GM19468 (cell line): ENCODE data around the gene PPIL1.
"Not testable (repeated sequence)": the region's sequence is repeated elsewhere in the genome, so short reads cannot be mapped to it uniquely, and the experiment has no call there.

ENCODE experiments used
- ATAC-seq: cut with Tn5 transposase; IDR thresholded peaks from one replicate; pipeline ENCODE4 v1.9.1; 2021; ENCODE audit warnings: mild to moderate bottlenecking, moderate library complexity, moderate number of reproducible peaks; ENCODE audit not compliant: unreplicated experiment; ENCODE audit errors: extremely low read depth

The PPIL1 gene

DNA sequence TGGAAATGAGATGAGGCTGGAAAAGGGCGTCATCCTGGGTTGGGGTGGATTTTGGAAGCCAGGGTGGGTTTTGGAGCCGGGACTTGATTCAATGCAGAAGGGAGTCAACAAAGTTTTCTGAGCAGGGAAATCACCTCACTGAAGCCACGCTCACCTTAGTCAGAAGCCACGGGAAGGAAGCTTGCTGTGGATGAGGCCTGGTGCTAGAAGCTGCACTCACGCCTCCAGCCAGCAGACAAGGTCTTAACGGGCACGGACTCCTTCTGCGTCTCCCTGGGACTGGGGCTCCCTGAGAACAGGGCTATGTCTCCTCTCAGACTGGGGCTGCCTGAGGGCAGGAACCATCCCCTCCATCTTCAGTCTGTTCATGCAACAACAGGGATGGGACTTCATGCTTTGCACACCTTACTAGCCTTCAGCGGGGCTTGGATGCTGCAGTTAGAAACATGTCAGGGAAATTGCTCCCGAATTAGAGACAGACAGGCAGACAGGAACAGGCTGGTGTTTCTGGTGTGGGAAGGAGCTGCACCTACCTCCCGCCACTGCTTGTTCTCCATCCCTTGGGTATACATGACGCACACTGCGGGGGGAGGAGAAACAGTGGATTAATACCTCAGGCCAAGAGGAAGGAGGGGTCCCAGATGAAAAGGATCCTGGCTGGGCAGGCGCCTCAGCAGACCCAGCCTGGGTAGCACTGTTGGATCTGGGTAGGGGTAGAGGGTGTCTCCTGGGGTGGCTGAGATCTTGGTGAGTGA lies 52.8 kb downstream of the PPIL1 start:
- no peak for ATAC-seq

DNA sequence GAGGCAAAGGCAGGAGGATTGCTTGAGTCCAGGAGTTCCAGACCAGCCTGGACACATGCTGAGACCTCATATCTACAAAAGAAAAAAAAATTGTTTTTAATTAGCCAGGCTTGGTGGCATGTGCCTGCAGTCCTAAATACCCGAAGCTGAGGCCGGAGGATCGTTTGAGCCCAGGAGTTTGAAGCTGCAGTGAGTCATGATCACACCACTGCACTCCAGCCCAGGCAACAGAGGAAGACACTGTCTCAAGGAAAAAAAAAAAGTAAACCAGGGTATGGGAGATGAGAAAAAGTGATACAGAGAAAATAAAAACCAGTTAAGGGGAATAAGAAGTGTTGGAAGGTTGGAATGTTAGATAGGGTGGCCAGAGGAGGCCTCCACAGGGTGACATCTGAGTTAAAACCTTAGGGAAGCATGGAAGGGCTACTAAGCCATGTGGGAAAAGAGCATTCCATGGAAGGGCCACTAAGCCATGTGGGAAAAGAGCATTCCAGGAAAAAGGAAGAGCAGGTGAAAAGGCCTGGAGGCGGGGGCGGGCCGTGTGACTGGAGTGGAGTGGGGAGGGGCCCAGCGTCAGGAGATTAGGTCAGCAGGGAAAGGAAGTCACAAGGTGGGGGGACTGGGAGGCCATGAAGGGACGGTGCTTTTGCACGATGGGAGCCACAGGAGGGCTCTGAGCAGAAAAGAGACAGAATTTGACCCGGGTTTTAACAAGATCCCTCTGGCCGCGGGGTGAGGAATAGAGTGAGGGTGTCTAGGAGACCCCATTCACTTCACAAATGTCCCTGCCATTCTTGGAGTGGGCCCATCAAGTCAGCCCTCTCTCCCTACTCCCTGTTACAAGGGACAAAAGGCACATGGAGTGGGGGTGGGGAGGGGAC lies 53.7 kb downstream of the PPIL1 start:
- no peak for ATAC-seq

DNA sequence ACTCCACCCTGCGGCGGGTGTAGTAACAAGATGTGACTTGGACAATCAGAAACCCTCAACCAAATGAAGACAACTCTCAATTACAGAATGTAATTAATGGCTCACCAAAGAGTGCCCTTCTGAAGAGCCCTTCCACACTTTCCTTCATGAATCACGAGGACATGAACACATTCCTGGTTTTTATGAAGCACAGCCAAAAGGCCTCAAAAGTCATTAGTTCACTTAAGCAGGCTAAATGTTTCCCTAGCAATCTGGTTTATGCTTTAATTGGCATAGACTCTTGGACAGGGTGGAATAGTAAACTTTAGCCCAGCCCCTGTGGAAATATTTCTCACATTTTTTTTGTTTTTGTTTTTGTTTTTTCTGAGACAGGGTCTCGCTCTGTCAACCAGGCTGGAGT lies 55.8 kb downstream of the PPIL1 start:
- no peak for ATAC-seq

DNA sequence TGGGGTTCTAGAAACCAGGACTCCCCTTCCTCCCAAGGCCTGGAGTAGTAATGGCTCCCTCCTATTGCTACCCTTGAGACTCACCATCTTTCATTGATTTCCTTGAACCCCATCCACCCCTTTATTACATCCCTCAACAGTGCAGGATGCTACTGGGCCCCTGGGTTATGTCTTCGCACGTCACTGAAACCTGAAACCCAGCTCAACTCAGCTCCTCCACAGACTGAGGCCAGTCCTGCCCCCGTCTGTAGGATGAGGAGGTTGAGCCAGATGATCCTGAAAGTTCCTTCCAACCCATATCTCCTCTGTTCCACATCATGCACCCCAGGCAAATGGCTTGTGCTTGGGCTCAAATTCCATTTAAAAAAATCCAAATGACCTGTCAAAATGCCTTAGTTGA lies 56.8 kb downstream of the PPIL1 start:
- ATAC-seq = no peak

DNA sequence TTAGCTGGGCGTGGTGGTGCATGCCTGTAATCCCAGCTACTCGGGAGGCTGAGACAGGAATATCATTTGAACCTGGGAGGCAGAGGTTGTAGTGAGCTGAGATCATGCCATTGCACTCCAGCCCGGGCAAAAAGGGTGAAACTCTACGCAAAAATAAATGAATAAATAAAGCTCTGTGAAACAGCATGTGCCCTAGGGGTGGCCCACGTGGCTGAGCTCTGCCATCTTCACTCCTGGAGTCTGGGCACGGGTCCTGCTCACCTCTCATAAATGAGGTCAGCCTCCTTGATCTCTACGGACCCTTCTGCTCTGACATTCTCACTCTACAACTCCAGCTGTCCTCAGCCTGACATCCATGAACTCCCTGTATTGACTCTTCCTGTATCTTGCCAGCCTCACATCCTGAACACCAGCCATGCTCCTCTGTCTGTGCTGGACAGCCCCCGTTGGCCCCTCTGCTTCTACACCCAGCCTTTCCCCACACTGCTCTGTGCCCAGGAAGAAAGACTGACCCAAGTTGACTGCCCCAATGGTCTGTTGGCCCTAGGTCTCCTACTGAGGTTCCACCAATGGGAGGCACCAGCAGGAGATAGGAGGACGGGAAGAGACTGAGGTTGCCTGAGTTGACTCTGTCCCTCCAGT lies 57.3 kb downstream of the PPIL1 start:
- no peak for ATAC-seq

DNA sequence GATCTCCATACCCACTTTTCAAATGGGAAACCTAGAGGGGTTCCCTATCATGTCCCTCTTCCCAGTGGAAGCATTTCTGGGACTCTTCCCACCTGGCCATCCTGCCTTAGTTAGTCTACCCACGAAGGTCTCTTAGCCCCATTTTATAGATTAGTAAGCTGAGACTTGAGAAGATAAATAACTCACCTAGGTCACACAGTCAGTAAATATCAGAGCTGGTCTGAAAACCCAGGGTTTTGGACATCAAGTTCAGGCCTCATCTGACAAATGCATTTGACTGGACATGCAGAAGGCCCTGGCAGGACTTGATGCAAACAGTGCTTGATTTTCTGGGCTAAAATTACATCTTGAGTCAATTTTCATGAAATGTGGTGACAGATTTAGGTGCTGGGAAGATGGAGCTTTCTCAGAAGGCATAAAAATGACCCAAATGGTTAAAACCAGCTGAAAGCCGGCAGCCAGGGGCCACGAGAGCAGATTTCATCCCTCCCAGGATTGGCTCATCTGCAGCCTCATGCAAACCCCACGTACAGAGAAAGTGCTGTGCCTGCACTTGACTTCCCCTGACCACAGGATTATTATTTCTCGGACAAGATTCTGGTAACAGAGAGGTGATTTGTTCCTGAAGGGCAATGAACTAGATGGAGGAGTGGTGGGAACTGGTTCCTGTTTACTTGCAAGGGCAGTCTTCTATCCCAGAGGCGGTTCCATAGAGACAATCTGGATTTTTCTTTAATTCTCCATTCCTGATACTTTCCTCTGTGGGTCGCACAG lies 58.5 kb downstream of the PPIL1 start:
- ATAC-seq = no peak

DNA sequence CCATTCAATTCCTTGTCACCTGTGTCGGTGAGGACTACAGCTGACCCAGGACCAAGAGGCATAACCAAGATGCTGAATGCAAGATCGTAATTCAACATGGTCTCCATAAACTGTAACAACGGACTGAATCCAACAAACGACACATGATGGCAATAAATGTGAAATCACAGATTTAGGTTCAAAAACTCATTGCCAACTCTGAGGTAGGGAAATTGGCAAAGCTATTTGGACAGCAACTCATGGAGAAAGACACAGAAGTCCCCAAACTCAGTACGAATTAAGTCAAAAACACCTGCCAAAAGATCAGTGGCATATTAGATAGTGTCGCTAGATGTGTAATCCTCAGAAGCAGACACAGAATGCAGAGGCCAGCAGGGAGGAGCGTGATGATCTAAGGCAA lies 60.4 kb downstream of the PPIL1 start:
- no peak for ATAC-seq

DNA sequence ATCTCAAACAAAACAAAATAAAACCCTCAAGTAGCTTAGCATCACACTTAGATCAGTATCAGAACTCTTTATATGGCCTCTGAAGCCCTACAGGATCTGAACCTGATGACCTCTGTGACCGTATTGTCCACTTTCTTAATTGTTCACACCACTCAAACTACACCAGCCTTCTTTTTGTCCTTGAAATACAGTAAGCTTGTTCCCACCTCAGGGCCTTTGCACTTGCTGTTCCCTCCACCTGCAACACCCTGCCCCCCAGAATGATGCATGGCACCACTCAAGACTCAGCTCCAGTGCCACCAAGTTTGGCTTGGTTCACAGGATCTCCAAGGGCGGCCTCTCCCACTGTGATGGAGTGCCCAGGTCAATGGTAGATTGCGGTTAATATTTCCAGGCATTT lies 61.1 kb downstream of the PPIL1 start:
- no peak for ATAC-seq

DNA sequence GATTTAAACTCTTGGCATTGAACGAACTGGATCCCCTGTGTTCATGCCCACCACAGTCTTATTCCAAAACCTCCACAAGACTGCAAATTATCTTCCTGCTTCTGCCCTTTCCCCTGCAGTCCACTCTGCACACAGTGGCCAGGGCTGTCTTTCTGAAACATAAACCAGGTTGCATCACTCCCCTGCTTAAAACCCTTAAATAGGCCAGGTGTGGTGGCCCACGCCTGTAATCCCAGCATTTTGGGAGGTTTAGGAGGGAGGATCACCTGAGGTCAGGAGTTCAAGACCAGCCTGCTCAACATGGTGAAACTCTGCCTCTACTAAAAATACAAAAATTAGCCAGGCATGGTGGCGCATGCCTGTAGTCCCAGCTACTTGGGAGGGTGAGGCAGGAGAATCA lies 61.6 kb downstream of the PPIL1 start:
- not testable (repeated sequence) for ATAC-seq

DNA sequence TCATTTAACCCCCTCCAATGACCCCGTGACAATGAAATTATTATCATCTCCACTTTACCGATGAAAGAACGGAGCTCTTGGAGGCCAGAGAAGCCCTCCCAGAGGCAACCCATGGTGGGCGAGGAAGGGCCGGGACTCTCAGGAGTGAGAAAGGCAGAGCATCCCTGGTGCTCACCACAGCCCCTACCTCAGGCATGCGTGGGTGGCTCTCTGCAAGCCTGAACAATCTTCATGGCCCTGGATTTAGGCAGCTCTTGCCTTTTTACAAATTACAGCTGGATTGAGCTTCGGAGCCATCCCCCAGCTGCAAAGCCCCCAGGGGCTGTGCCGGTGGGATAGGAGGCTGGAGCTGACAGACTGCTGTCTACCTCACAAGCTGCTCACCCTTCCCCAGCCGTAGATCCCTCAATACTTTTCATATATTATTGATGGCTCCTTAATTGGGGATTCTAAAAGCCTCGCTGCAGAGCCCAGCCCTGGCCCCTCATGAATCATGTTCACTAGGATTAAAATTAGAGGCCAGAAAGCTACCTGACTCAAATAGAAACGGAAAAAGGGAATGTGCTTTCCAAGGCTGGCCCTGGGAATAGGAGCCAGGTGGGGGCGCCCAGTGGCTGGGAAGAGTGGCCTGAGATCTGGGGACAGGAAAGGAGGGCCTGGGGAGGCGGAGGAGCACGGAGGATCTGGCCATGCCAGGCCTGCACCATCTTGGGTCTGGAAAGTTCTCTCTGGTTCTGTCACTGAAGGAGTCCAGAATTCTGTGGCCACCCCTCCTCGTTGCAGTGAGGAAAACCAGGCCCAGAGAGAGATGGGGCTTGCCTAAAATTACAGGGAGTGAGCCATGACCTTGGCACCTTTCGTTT lies 64.4 kb downstream of the PPIL1 start:
- no peak for ATAC-seq

DNA sequence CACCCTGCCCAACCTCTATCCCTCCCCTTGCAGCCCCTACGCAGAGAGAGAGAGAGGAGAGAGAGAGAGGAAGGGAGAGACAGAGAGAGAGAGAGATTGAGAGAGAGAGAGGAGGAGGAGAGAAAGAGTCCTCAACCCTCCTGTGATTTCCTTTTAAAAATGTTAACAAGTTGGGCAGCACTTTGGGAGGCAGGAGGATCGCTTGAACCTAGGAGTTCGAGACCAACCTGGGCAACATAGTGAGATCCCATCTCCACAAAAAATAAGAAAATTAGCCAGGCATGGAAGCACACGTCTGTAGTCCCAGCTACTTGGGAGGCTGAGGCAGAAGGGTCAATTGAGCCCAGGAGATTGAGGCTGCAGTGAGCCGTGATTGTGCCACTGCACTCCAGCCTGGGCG lies 65.4 kb downstream of the PPIL1 start:
- no peak for ATAC-seq

DNA sequence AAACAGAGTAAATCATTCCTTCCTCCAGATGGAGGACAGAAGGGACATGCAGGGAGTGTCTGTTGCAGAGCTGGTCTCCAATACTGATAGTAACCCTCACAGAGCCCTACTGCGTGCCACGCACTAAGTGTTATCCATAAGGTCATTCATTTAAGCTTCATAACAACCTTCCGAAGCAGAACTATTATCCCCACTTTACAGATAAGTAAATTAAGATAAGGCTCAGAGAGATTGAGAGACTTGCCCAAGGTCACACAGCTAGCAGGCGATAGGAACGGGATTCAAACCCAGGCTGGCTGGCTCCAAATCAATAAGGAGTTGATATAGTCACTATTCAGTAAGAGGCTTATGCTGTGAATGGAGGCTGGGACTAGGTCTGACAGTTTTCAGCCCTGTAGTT lies 66.0 kb downstream of the PPIL1 start:
- no peak for ATAC-seq

DNA sequence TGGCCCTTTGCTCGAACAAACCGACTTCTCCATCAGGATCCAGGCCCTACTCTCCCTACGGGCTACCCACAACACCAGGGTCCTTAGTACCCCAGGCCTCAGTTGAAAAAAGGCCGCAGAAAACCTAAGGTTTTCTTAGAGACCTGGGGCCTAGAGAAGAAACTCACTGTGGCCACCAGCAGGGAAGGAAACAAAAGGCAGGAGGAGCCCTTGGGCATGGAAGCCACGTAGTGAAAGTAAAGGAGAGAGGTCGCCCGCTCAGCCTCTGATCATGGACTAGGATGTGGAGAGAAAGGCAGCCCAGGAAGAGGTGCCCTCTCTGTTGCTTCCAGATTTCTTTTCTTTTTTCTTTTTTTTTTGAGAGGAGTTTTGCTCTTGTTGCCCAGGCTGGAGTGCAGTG lies 66.9 kb downstream of the PPIL1 start:
- no peak for ATAC-seq

DNA sequence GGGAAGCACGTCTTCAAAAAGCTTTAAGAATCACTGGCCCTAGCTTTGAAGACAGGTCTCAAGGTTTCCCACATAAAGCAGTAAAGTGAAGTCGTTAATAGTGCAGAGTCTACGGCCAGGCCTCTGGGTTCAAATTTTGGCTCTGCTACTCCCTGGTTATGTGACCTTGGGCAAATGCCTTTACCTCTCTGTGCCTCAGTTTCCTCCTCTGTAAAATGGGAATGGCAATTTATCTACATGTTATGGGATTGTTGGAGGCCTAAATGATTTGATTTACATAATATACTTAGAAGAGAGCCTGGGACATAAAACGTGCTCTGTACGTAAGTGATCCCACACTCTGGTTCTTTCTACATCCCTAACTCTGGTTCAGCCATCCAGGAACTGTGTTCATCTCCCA lies 67.5 kb downstream of the PPIL1 start:
- ATAC-seq = no peak

DNA sequence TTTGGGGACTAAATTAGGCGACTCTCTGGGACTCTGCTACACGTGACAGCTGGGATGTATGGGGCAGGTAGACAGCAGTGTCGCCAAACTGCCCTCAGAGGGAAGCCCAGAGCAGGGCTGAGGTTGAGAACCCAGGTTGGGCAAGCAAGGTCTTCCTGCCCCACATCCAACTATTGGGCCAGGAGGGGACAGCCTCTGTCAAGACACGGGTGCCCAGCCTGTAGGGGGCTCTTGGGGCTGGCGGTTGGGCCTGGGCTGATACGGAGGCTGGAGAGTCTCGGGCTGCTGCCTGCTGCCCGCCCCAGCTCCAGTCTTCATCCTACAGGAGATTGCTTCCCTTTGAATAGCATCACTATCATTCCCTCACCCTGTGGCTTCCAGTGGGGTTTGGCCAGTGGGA lies 68.7 kb downstream of the PPIL1 start:
- ATAC-seq = no peak

DNA sequence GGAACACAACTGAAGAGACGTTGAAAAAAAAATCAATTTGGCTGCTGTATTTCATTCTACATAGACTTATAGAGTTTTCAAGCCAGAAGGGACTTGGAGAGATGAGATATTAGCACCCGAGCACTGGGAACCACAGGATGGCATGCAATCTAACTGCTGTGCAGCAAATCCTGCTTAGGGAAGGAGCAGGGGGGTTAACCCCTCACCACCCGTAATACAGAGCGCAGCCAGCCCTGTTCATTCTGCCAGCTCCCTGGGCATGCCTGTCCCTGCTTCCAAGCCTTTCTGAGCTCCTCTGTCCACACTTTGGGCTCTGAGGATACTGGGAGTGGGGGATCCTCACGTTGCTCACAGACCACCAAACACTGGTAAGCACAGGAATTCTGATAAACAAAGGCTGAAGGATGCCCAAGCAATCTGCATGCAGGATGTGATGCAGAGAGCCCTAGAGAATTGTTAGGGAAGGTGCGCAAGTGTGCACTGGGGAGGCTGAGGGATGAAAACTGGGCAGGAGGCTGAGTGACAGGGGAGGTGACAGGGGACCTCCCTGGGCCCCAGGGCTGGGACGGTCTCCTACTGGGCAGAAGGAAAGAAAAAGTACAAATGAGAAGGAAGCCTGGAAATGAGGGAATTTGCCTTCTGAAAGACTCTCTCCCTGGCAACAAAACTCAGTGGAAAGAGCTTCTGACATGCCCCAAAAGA lies 69.4 kb downstream of the PPIL1 start:
- ATAC-seq = no peak
